ENCODE results near the gene CER1. TPM values are rescaled to one million over a fixed set of nuclear protein-coding genes. Genes with fewer than 3 reads are reported as not detected.

CER1 gene
- total RNA-seq, 1 donor from 2014 or later: not detected

- Mint-ChIP-seq H3K27me3 (ENCODE audit: low read depth) (peaks cover 23% of the 10 kb centered on the region), H3K27ac (ENCODE audit: unreplicated experiment) (no peak overlapping the region), H3K9me3 (ENCODE audit: low read depth) (no peaks in the 10 kb centered on the region), H3K36me3 (ENCODE audit: low read depth) (no peaks in the 10 kb centered on the region), H3K4me3 (ENCODE audit: unreplicated experiment) (no peak overlapping the region), H3K4me1 (ENCODE audit: low read depth) (no peaks in the 10 kb centered on the region)
- no peak for TF ChIP-seq CTCF (IDR thresholded peaks at IDR 0.05)
- DNase-seq (ENCODE audit: low spot score): no peak
These were observed 28.3 kb upstream of the CER1 start for GRCh38 chr9:14750821-14751220.

DNA sequence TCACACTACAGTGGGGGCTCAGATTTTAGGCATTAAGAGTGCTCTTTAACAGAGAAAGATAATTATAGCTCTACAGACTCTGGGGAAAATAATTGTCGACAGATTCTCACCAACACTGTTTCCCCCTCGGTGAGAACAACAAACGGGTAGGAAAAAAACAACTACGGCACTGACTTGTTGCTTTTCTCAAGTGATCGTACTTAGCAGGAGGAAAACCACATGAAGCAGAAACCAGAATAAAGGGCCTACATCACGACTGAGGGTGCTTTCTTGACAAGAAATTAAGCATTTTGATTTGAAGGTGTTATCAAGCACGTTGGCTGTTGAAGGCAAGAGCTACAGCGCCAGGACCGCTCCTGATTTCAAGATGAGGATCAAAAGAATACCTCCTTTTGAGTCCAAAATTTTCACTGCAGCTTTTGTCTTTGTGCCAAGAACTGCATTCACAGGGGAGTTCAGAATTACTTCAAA lies 27.2 kb upstream of the CER1 start:
- Mint-ChIP-seq H3K36me3 (ENCODE audit: low read depth) (no peaks in the 10 kb centered on the region), H3K9me3 (ENCODE audit: low read depth) (no peaks in the 10 kb centered on the region), H3K4me3 (ENCODE audit: unreplicated experiment) (no peak overlapping the region), H3K4me1 (ENCODE audit: low read depth) (no peaks in the 10 kb centered on the region), H3K27me3 (ENCODE audit: low read depth) (peaks cover 23% of the 10 kb centered on the region), H3K27ac (ENCODE audit: unreplicated experiment) (no peak overlapping the region)
- no peak for TF ChIP-seq CTCF (IDR thresholded peaks at IDR 0.05)
- DNase-seq (ENCODE audit: low spot score): no peak

DNA sequence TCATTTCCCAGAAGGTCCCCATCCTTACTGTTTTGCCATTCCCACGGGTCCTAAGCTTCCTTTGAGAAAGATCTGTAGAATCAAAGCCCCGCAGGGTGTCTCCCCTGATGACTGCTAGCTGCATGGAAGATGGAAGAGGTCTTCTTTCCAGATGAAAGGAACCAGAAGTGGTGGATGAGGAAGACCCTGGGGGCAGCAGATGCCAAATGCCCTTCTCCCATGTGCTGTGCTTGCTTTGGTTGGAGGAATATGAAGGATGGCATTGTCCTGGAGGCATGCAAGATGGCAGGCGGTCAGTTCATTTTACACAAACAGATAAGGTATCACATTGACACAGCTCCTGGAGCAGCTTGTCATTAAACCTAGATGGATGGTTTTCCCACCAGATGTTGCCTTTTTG lies 25.8 kb upstream of the CER1 start:
- Mint-ChIP-seq H3K27ac (ENCODE audit: unreplicated experiment) (no peak overlapping the region), H3K9me3 (ENCODE audit: low read depth) (no peaks in the 10 kb centered on the region), H3K27me3 (ENCODE audit: low read depth) (peaks cover 23% of the 10 kb centered on the region), H3K4me3 (ENCODE audit: unreplicated experiment) (no peak overlapping the region), H3K4me1 (ENCODE audit: low read depth) (no peaks in the 10 kb centered on the region), H3K36me3 (ENCODE audit: low read depth) (no peaks in the 10 kb centered on the region)
- TF ChIP-seq CTCF (IDR thresholded peaks at IDR 0.05): no peak
- no peak for DNase-seq (ENCODE audit: low spot score)

DNA sequence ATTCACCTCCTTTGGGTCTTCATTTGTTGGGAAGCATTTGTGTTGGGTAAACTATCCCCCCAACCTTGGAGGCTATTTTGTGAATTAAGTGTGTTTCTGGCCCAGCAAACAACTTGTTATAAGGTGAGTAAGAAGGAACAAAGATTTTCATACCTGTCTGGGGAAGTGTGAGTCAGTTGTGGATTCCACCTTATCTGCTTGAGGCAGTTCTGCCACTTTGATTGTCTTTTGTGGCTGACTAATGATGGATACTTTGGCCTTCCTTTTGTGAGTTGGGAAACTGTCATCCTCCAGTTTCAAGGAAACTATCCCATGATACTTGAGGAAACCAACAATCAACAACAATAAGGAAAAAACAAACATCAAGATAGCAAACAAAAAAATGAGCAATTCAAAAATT lies 24.6 kb upstream of the CER1 start:
- peaks cover 20% of the 10 kb centered on the region for H3K27me3 Mint-ChIP-seq (ENCODE audit: low read depth)
- peaks cover 2% of the 10 kb centered on the region for H3K36me3 Mint-ChIP-seq (ENCODE audit: low read depth)
- no peaks in the 10 kb centered on the region for H3K9me3 Mint-ChIP-seq (ENCODE audit: low read depth)
- no peak overlapping the region for H3K4me3 Mint-ChIP-seq (ENCODE audit: unreplicated experiment)
- DNase-seq (ENCODE audit: low spot score): no peak
- TF ChIP-seq CTCF (IDR thresholded peaks at IDR 0.05): no peak
- no peak overlapping the region for H3K27ac Mint-ChIP-seq (ENCODE audit: unreplicated experiment)
- no peaks in the 10 kb centered on the region for H3K4me1 Mint-ChIP-seq (ENCODE audit: low read depth)

- no peaks in the 10 kb centered on the region for H3K4me1 Mint-ChIP-seq (ENCODE audit: low read depth)
- TF ChIP-seq CTCF (IDR thresholded peaks at IDR 0.05): no peak
- peaks cover 19% of the 10 kb centered on the region for H3K27me3 Mint-ChIP-seq (ENCODE audit: low read depth)
- no peak overlapping the region for H3K27ac Mint-ChIP-seq (ENCODE audit: unreplicated experiment)
- H3K4me3 Mint-ChIP-seq (ENCODE audit: unreplicated experiment): no peak overlapping the region
- DNase-seq (ENCODE audit: low spot score): no peak
- no peaks in the 10 kb centered on the region for H3K9me3 Mint-ChIP-seq (ENCODE audit: low read depth)
- peaks cover 2% of the 10 kb centered on the region for H3K36me3 Mint-ChIP-seq (ENCODE audit: low read depth)
These were observed 24.1 kb upstream of the CER1 start for GRCh38 chr9:14746626-14747025.
